Measurements from ENCODE around the gene DOCK8. TPM values are rescaled to one million over a fixed set of nuclear protein-coding genes. Genes with fewer than 3 reads are reported as not detected.
"Not testable (repeated sequence)": the region's sequence is repeated elsewhere in the genome, so short reads cannot be mapped to it uniquely, and the experiment has no call there.

Gene DOCK8
- polyA plus RNA-seq, 1 donor (not counting 4 experiments of a cell fraction or from before 2014, with no cell fraction given), result 1.5 TPM

- H3K79me2 ChIP-seq (ENCODE audit: control insufficient read depth, insufficient read depth, low read length); H3K9me3 ChIP-seq (ENCODE audit: control insufficient read depth, low read depth, low read length); H3K9me1 ChIP-seq (ENCODE audit: control insufficient read depth, extremely low read depth, insufficient read depth, low read length); H3K4me2 ChIP-seq (ENCODE audit: control insufficient read depth, extremely low read depth, insufficient read depth, low read depth, low read length); H3K27ac ChIP-seq (ENCODE audit: control insufficient read depth, insufficient read depth, low read length); H3K4me1 ChIP-seq (ENCODE audit: control insufficient read depth, extremely low read depth, insufficient read depth, low read length); H3K36me3 ChIP-seq (ENCODE audit: control insufficient read depth in 2 of 2, extremely low read depth in 1 of 2, insufficient read depth in 2 of 2, low read length in 2 of 2); H3K4me3 ChIP-seq (ENCODE audit: control insufficient read depth in 2 of 3, extremely low read depth in 1 of 3, insufficient read depth in 2 of 3, low read depth in 1 of 3, low read length in 3 of 3); dilution Hi-C loops (cut with MboI; ENCODE audit: extremely low pct_ligation_motif_present, low sequenced_read_pairs); H3K9ac ChIP-seq (ENCODE audit: control insufficient read depth, extremely low read depth, insufficient read depth, low read length); FAIRE-seq; H4K20me1 ChIP-seq (ENCODE audit: control insufficient read depth, extremely low read depth, insufficient read depth, low read length); DNase-seq (ENCODE audit: low read depth, low spot score); H3K27me3 ChIP-seq (ENCODE audit: control insufficient read depth, extremely low read depth, insufficient read depth, low read length); H2AFZ ChIP-seq (ENCODE audit: control insufficient read depth, low read length): not testable (repeated sequence)
Measured at GRCh38 chr9:199601-200000, 15.1 kb upstream of the DOCK8 start.

GRCh38 chr9:206481-206880 lies 8.2 kb upstream of the DOCK8 start:
- no peak for FAIRE-seq
- Histone ChIP-seq H3K4me1 (ENCODE audit: control insufficient read depth, extremely low read depth, insufficient read depth, low read length) (no peaks in the 10 kb centered on the region), H3K27me3 (ENCODE audit: control insufficient read depth, extremely low read depth, insufficient read depth, low read length) (no peaks in the 10 kb centered on the region)

More at GRCh38 chr9:206481-206880, 8.2 kb upstream of the DOCK8 start:
- H3K4me2 ChIP-seq (ENCODE audit: control insufficient read depth, extremely low read depth, insufficient read depth, low read depth, low read length), result no peak overlapping the region
- DNase-seq (ENCODE audit: low read depth, low spot score), result no peak
- no peak overlapping the region for H3K27ac ChIP-seq (ENCODE audit: control insufficient read depth, insufficient read depth, low read length)
- no peak overlapping the region for H3K4me3 ChIP-seq (ENCODE audit: control insufficient read depth in 2 of 3, extremely low read depth in 1 of 3, insufficient read depth in 2 of 3, low read depth in 1 of 3, low read length in 3 of 3)
- H4K20me1 ChIP-seq (ENCODE audit: control insufficient read depth, extremely low read depth, insufficient read depth, low read length), result no peaks in the 10 kb centered on the region
- dilution Hi-C loops (cut with MboI; ENCODE audit: extremely low pct_ligation_motif_present, low sequenced_read_pairs), result no loop called here
- H3K9me3 ChIP-seq (ENCODE audit: control insufficient read depth, low read depth, low read length), result no peaks in the 10 kb centered on the region
- H2AFZ ChIP-seq (ENCODE audit: control insufficient read depth, low read length), result no peak overlapping the region
- H3K9ac ChIP-seq (ENCODE audit: control insufficient read depth, extremely low read depth, insufficient read depth, low read length), result no peak overlapping the region
- no peaks in the 10 kb centered on the region for H3K79me2 ChIP-seq (ENCODE audit: control insufficient read depth, insufficient read depth, low read length)
- H3K36me3 ChIP-seq (ENCODE audit: control insufficient read depth in 2 of 2, extremely low read depth in 1 of 2, insufficient read depth in 2 of 2, low read length in 2 of 2), result no peaks in the 10 kb centered on the region
- H3K9me1 ChIP-seq (ENCODE audit: control insufficient read depth, extremely low read depth, insufficient read depth, low read length), result no peaks in the 10 kb centered on the region
- no peak for TF ChIP-seq CTCF (optimal IDR thresholded peaks at IDR 0.05 in 1 of 3, IDR thresholded peaks at IDR 0.05 in 1 of 3, conservative IDR thresholded peaks at IDR 0.05 in 1 of 3; ENCODE audit: extremely low read depth in 1 of 3, insufficient read depth in 2 of 3, low read length in 3 of 3)
- TF ChIP-seq EZH2 (IDR thresholded peaks at IDR 0.05; ENCODE audit: low read length), result no peak
